Activated T-cell treated with anti-CD3 and anti-CD28 coated beads, Interleukin-2, amount 50 U/mL, for 48 hours (primary cell): ENCODE results near the gene IQSEC3.
"Not testable (repeated sequence)": the region's sequence is repeated elsewhere in the genome, so short reads cannot be mapped to it uniquely, and the experiment has no call there.

Experiments
- DNase-seq, 2 experiments: peaks; one replicate each; pipeline ENCODE4 v3.0.0-alpha.2; 2020

IQSEC3 gene

GRCh38 chr12:66428-66781, at the start of gene IQSEC3:
Gene IQSEC3, plus strand, starts transcription at chr12:66767. Its CDS starts 116 bp downstream, at chr12:66883.
- not testable (repeated sequence) for DNase-seq

- not testable (repeated sequence) for DNase-seq
Measured at GRCh38 chr12:17370-18340, 48.9 kb upstream of the IQSEC3 start.

GRCh38 chr12:18821-19567, 47.6 kb upstream of the IQSEC3 start:
- DNase-seq: not testable (repeated sequence)

GRCh38 chr12:19906-20305, 46.7 kb upstream of the IQSEC3 start:
- not testable (repeated sequence) for DNase-seq

- DNase-seq: no peak
Measured at GRCh38 chr12:20757-21156, 45.8 kb upstream of the IQSEC3 start.

GRCh38 chr12:21301-22189, 45.0 kb upstream of the IQSEC3 start:
- DNase-seq: peak; percentile 58 to 62

- DNase-seq: no peak
Measured at GRCh38 chr12:22190-22529, 44.4 kb upstream of the IQSEC3 start.

- no peak for DNase-seq
Measured at GRCh38 chr12:22530-23201, 43.9 kb upstream of the IQSEC3 start.

- not testable (repeated sequence) for DNase-seq
Measured at GRCh38 chr12:27904-28303, 38.7 kb upstream of the IQSEC3 start.

GRCh38 chr12:38775-39174, 27.8 kb upstream of the IQSEC3 start:
- DNase-seq: not testable (repeated sequence)

GRCh38 chr12:39555-40265, 26.9 kb upstream of the IQSEC3 start:
- not testable (repeated sequence) for DNase-seq

- DNase-seq: not testable (repeated sequence)
Measured at GRCh38 chr12:44352-44751, 22.2 kb upstream of the IQSEC3 start.

- not testable (repeated sequence) for DNase-seq
Measured at GRCh38 chr12:45235-45990, 21.2 kb upstream of the IQSEC3 start.

GRCh38 chr12:45991-46358, 20.6 kb upstream of the IQSEC3 start:
- not testable (repeated sequence) for DNase-seq

- DNase-seq: not testable (repeated sequence)
Measured at GRCh38 chr12:46542-46941, 20.0 kb upstream of the IQSEC3 start.

- DNase-seq: not testable (repeated sequence)
Measured at GRCh38 chr12:47699-48226, 18.8 kb upstream of the IQSEC3 start.

- not testable (repeated sequence) for DNase-seq
Measured at GRCh38 chr12:49149-49548, 17.4 kb upstream of the IQSEC3 start.

GRCh38 chr12:51087-51486, 15.5 kb upstream of the IQSEC3 start:
- DNase-seq: not testable (repeated sequence)

GRCh38 chr12:51962-52361, 14.6 kb upstream of the IQSEC3 start:
- DNase-seq: not testable (repeated sequence)
